Suprapubic skin (tissue), 4 donors: ENCODE data around the gene C1orf167. TPM values are rescaled to one million over a fixed set of nuclear protein-coding genes. Genes with fewer than 3 reads are reported as not detected.

ENCODE experiments used
- DNase-seq, 2 donors: peaks; one replicate each; pipeline ENCODE4 v3.0.0-alpha.2; 2019; ENCODE audit warnings: low spot score in 2 of 2
- H3K27ac ChIP-seq: fragments of 200-600 bp; sonication (generic); one replicate; pipeline ENCODE4 v1.5.1; 2019
- H3K27me3 ChIP-seq: fragments of 200-600 bp; sonication (generic); one replicate; pipeline ENCODE4 v1.5.1; 2019
- H3K36me3 ChIP-seq: fragments of 200-600 bp; sonication (generic); one replicate; pipeline ENCODE4 v1.5.1; 2019
- H3K4me1 ChIP-seq: fragments of 200-600 bp; sonication (generic); one replicate; pipeline ENCODE4 v1.5.1; 2019
- H3K4me3 ChIP-seq: fragments of 200-600 bp; sonication (generic); one replicate; pipeline ENCODE4 v1.5.1; 2019; ENCODE audit warnings: mild to moderate bottlenecking
- H3K9me3 ChIP-seq: fragments of 200-600 bp; sonication (generic); one replicate; pipeline ENCODE4 v1.5.1; 2019
- CTCF ChIP-seq, 2 donors: fragments of 200-600 bp in 1 of 2; fragments of 450-650 bp in 1 of 2; sonication (generic) in 1 of 2; IDR thresholded peaks; one replicate each; pipeline ENCODE4 v1.5.1; 2016 to 2019; ENCODE audit warnings: antibody characterized with exemption in 2 of 2, mild to moderate bottlenecking in 1 of 2, moderate library complexity in 1 of 2
- EP300 ChIP-seq: sonication (generic); formaldehyde crosslinking; IDR thresholded peaks from one replicate; pipeline ENCODE4 v1.6.1; 2017; ENCODE audit warnings: antibody characterized with exemption
- POLR2A ChIP-seq, 2 donors: fragments of 450-650 bp; IDR thresholded peaks; one replicate each; pipeline ENCODE4 v1.6.1; 2017; ENCODE audit warnings: antibody characterized with exemption in 2 of 2, mild to moderate bottlenecking in 2 of 2, moderate library complexity in 2 of 2
- POLR2AphosphoS5 ChIP-seq, 3 donors: sonication (generic); formaldehyde crosslinking; IDR thresholded peaks; one replicate each; pipeline ENCODE4 v1.6.1; 2017; ENCODE audit warnings: antibody characterized with exemption in 3 of 3
- WGBS: methylation state at CpG from one replicate; pipeline ENCODE4 v1.1.5; 2018; 5-methylcytosine and 5-hydroxymethylcytosine counted together
- total RNA-seq, 4 donors: library from RNA; depleted of rRNA; stranded (reverse); fragments of >200 nt; gene quantifications; one replicate each; pipeline ENCODE4 v1.1.0, GENCODE V29; 2016

The C1orf167 gene
- total RNA-seq, 4 donors from 2014 or later = 1.1 to 6.1 TPM; not detected in 2

GRCh38 chr1:11828511-11828910, 66.5 kb downstream of the C1orf167 start:
- WGBS = 89% methylated on average over 14 of the region's 19 CpGs
- TF ChIP-seq POLR2A (IDR thresholded peaks at IDR 0.05) (no peak), POLR2AphosphoS5 (IDR thresholded peaks at IDR 0.05) (no peak), EP300 (no peak), CTCF (IDR thresholded peaks at IDR 0.05) (no peak)
- Histone ChIP-seq H3K36me3 (peaks cover 96% of the 10 kb centered on the region), H3K27me3 (no peaks in the 10 kb centered on the region), H3K4me3 (no peak overlapping the region), H3K4me1 (no peaks in the 10 kb centered on the region), H3K27ac (no peak overlapping the region), H3K9me3 (no peaks in the 10 kb centered on the region)
- DNase-seq = no peak

GRCh38 chr1:11831945-11832725, 70.1 kb downstream of the C1orf167 start:
- DNase-seq = no peak
- no peaks in the 10 kb centered on the region for H3K4me1 ChIP-seq
- no peaks in the 10 kb centered on the region for H3K9me3 ChIP-seq
- H3K36me3 ChIP-seq = peaks cover 97% of the 10 kb centered on the region
- H3K4me3 ChIP-seq = no peak overlapping the region
- no peak overlapping the region for H3K27ac ChIP-seq
- H3K27me3 ChIP-seq = no peaks in the 10 kb centered on the region
- 90% methylated on average over 9 of the region's 9 CpGs for WGBS
- TF ChIP-seq CTCF (IDR thresholded peaks at IDR 0.05) (no peak), EP300 (no peak), POLR2A (IDR thresholded peaks at IDR 0.05) (no peak), POLR2AphosphoS5 (IDR thresholded peaks at IDR 0.05) (no peak)

GRCh38 chr1:11833497-11833896, 71.5 kb downstream of the C1orf167 start:
- 90% methylated on average over 8 of the region's 8 CpGs for WGBS
- H3K27ac ChIP-seq = no peak overlapping the region
- H3K36me3 ChIP-seq = peaks cover 98% of the 10 kb centered on the region
- H3K27me3 ChIP-seq = no peaks in the 10 kb centered on the region
- H3K4me3 ChIP-seq = no peak overlapping the region
- no peaks in the 10 kb centered on the region for H3K9me3 ChIP-seq
- no peak for DNase-seq
- TF ChIP-seq CTCF (IDR thresholded peaks at IDR 0.05) (no peak), POLR2A (IDR thresholded peaks at IDR 0.05) (no peak), EP300 (no peak), POLR2AphosphoS5 (IDR thresholded peaks at IDR 0.05) (no peak)
- H3K4me1 ChIP-seq = no peaks in the 10 kb centered on the region

- H3K4me3 ChIP-seq = no peak overlapping the region
- H3K9me3 ChIP-seq = no peaks in the 10 kb centered on the region
- no peaks in the 10 kb centered on the region for H3K4me1 ChIP-seq
- no peak for DNase-seq
- H3K27ac ChIP-seq = no peak overlapping the region
- peaks cover 98% of the 10 kb centered on the region for H3K36me3 ChIP-seq
- no peak for TF ChIP-seq CTCF (IDR thresholded peaks at IDR 0.05)
- no peak for TF ChIP-seq POLR2A (IDR thresholded peaks at IDR 0.05)
- no peak for TF ChIP-seq POLR2AphosphoS5 (IDR thresholded peaks at IDR 0.05)
- no peak for TF ChIP-seq EP300
- WGBS = 96% methylated on average over 12 of the region's 13 CpGs
- no peaks in the 10 kb centered on the region for H3K27me3 ChIP-seq
Measured at GRCh38 chr1:11833900-11834299, 71.9 kb downstream of the C1orf167 start.

GRCh38 chr1:11835441-11836225, 73.6 kb downstream of the C1orf167 start:
- Histone ChIP-seq H3K27me3 (no peaks in the 10 kb centered on the region), H3K27ac (no peak overlapping the region), H3K36me3 (peaks cover 100% of the 10 kb centered on the region), H3K4me1 (no peaks in the 10 kb centered on the region), H3K9me3 (no peaks in the 10 kb centered on the region), H3K4me3 (no peak overlapping the region)
- WGBS = 96% methylated on average over 23 of the region's 28 CpGs
- no peak for DNase-seq
- TF ChIP-seq EP300 = no peak
- no peak for TF ChIP-seq POLR2AphosphoS5 (IDR thresholded peaks at IDR 0.05)
- TF ChIP-seq POLR2A (IDR thresholded peaks at IDR 0.05) = no peak
- TF ChIP-seq CTCF (IDR thresholded peaks at IDR 0.05) = no peak
